Dendritic cell treated with granulocyte-macrophage colony-stimulating factor and Interleukin-4, amounts not matched to agents 40 ng/mL and 50 ng/mL, for 4 days (primary cell): ENCODE data around the gene GNLY.

Source experiments
- H3K27ac Mint-ChIP-seq: one replicate; pipeline ENCODE4 v1.8.0; 2022; ENCODE audit warnings: mild to moderate bottlenecking, mixed read lengths
- H3K27me3 Mint-ChIP-seq: one replicate; pipeline ENCODE4 v1.8.0; 2022; ENCODE audit warnings: mild to moderate bottlenecking, mixed read lengths
- H3K36me3 Mint-ChIP-seq: one replicate; pipeline ENCODE4 v1.8.0; 2022; ENCODE audit warnings: low read depth, mixed read lengths
- H3K4me1 Mint-ChIP-seq: one replicate; pipeline ENCODE4 v1.8.0; 2022; ENCODE audit warnings: low read depth, mixed read lengths
- H3K4me3 Mint-ChIP-seq: one replicate; pipeline ENCODE4 v1.8.0; 2022; ENCODE audit warnings: mild to moderate bottlenecking, moderate library complexity, mixed read lengths
- H3K9me3 Mint-ChIP-seq: one replicate; pipeline ENCODE4 v1.8.0; 2022; ENCODE audit warnings: mixed read lengths
- intact Hi-C: fragments of 100-400 bp; cut with micrococcal nuclease; formaldehyde crosslinking; loops from one replicate; pipeline ENCODE4 v1.15.0; 2022

GNLY gene

GRCh38 chr2:85725451-85725850 is 31.3 kb downstream of the GNLY start:
- Mint-ChIP-seq H3K4me3 (no peak overlapping the region), H3K9me3 (no peaks in the 10 kb centered on the region), H3K4me1 (peaks cover 48% of the 10 kb centered on the region), H3K36me3 (no peaks in the 10 kb centered on the region), H3K27ac (no peak overlapping the region), H3K27me3 (peaks cover 7% of the 10 kb centered on the region)
- intact Hi-C loops: no loop called here

- no peaks in the 10 kb centered on the region for H3K36me3 Mint-ChIP-seq
- no peak overlapping the region for H3K4me3 Mint-ChIP-seq
- intact Hi-C loops: loop anchor here (2.0 kb wide), 1 partner anchor 27 kb away; no protein-coding TSS in a partner anchor
- peaks cover 56% of the 10 kb centered on the region for H3K4me1 Mint-ChIP-seq
- H3K9me3 Mint-ChIP-seq: no peaks in the 10 kb centered on the region
- no peak overlapping the region for H3K27ac Mint-ChIP-seq
- H3K27me3 Mint-ChIP-seq: peaks cover 7% of the 10 kb centered on the region
Observed at GRCh38 chr2:85727798-85728197, 33.6 kb downstream of the GNLY start.

GRCh38 chr2:85728342-85728741 is 34.2 kb downstream of the GNLY start:
- no peaks in the 10 kb centered on the region for H3K36me3 Mint-ChIP-seq
- H3K27me3 Mint-ChIP-seq: peaks cover 7% of the 10 kb centered on the region
- H3K27ac Mint-ChIP-seq: no peak overlapping the region
- H3K9me3 Mint-ChIP-seq: no peaks in the 10 kb centered on the region
- peaks cover 53% of the 10 kb centered on the region for H3K4me1 Mint-ChIP-seq
- intact Hi-C loops: loop anchor here (2.0 kb wide), 1 partner anchor 26 kb away; no protein-coding TSS in a partner anchor
- H3K4me3 Mint-ChIP-seq: no peak overlapping the region

GRCh38 chr2:85728883-85729824 is 35.0 kb downstream of the GNLY start:
- H3K9me3 Mint-ChIP-seq: no peaks in the 10 kb centered on the region
- H3K4me3 Mint-ChIP-seq: no peak overlapping the region
- peaks cover 15% of the 10 kb centered on the region for H3K27me3 Mint-ChIP-seq
- no peaks in the 10 kb centered on the region for H3K36me3 Mint-ChIP-seq
- peaks cover 53% of the 10 kb centered on the region for H3K4me1 Mint-ChIP-seq
- H3K27ac Mint-ChIP-seq: no peak overlapping the region
- intact Hi-C loops: loop anchor here (1.0 to 2.0 kb wide), 2 partner anchors 26 to 85 kb away; no protein-coding TSS in a partner anchor

GRCh38 chr2:85729825-85730510 is 35.8 kb downstream of the GNLY start:
- Mint-ChIP-seq H3K9me3 (no peaks in the 10 kb centered on the region), H3K4me3 (no peak overlapping the region), H3K27me3 (peaks cover 17% of the 10 kb centered on the region), H3K27ac (no peak overlapping the region), H3K4me1 (peaks cover 49% of the 10 kb centered on the region), H3K36me3 (no peaks in the 10 kb centered on the region)
- intact Hi-C loops: loop anchor here (1.0 to 2.0 kb wide), 2 partner anchors 25 to 84 kb away; no protein-coding TSS in a partner anchor

- Mint-ChIP-seq H3K4me1 (peaks cover 43% of the 10 kb centered on the region), H3K36me3 (no peaks in the 10 kb centered on the region), H3K27me3 (peaks cover 17% of the 10 kb centered on the region)
Observed at GRCh38 chr2:85730686-85731230, 36.6 kb downstream of the GNLY start.

GRCh38 chr2:85731606-85732005 is 37.4 kb downstream of the GNLY start:
- intact Hi-C loops: no loop called here
- Mint-ChIP-seq H3K27ac (no peak overlapping the region), H3K36me3 (no peaks in the 10 kb centered on the region), H3K4me1 (peaks cover 44% of the 10 kb centered on the region), H3K4me3 (no peak overlapping the region), H3K9me3 (no peaks in the 10 kb centered on the region), H3K27me3 (peaks cover 18% of the 10 kb centered on the region)

More at GRCh38 chr2:85730686-85731230, 36.6 kb downstream of the GNLY start:
- Mint-ChIP-seq H3K27ac (no peak overlapping the region), H3K4me3 (no peak overlapping the region), H3K9me3 (no peaks in the 10 kb centered on the region)
- intact Hi-C loops: no loop called here

DNA sequence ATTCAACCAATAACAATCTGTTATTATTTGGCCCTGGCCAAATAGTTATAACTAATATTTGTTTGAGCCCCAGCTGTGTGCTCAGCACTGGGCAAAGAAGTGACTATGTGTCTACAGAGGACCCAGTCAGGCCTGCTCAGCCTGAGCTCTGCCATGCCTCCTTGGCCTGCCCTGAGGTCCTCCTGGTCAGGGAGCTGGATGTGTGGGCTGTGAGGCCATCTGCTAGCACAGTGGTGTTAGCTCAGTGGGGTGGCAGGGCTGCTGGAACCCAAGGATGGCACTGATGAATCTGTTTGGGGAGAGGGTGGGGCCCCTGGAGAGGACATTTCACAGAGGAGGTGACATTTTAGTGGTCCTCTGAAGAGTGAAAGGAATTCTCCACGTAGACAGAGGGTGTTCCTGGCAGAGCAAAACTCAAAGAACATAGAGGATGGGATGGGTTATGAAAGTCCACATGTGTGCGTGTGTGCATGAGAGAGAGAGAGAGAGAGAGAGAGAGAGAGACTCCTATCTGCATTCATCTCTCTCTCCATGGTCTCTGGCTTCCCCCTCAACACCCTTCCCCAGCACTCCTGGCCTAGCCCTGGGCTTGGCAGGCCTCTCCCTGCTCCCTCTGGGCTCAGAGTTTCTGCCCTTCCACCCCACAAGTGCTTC is 38.4 kb downstream of the GNLY start:
- Mint-ChIP-seq H3K27me3 (peaks cover 23% of the 10 kb centered on the region), H3K9me3 (no peaks in the 10 kb centered on the region), H3K4me1 (peaks cover 48% of the 10 kb centered on the region), H3K27ac (peak overlapping the region; percentile 42), H3K36me3 (no peaks in the 10 kb centered on the region), H3K4me3 (no peak overlapping the region)
- intact Hi-C loops: no loop called here

DNA sequence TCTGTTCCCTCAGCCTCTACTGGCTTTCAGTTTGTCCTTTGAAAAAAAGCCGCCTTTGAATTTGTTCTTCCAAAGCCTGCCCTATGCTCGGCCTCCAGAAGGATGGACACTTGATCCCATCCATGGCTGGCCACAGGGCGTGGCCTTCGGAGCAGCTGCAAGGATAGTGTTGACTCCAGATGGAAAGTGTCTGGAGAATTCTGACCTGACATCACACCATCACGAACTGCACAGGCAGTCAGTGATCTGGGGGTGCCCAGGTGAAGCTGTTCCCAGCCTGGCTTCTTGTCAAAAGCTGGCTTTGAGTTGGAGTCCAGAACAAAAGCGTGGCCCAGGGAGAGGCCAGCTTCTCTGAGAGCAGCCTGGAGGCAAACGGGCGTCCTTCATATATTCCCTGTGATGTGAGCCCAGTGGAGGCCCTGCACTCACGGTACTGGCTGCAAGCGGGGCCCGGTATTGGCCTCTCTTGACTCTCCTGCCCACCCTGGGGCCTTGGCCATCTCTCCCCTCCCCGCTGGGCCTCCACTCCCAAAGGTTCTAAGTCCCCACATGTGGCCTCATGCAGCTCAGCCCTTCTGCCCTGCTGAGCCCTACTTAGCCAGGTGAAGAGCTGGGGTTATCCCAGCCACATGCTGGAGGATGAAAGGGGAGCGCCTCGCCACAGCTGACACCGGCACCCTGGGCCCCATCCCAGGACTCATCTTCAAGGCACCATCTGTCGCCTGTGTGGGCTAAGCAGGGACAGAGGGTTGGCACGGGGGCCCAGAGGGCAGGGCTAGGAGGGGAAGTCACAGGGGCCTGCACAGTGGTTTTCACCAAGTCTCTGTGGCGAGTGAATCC is 39.2 kb downstream of the GNLY start:
- H3K27me3 Mint-ChIP-seq: peaks cover 26% of the 10 kb centered on the region
- H3K9me3 Mint-ChIP-seq: no peaks in the 10 kb centered on the region
- intact Hi-C loops: no loop called here
- H3K4me3 Mint-ChIP-seq: no peak overlapping the region
- no peaks in the 10 kb centered on the region for H3K36me3 Mint-ChIP-seq
- H3K27ac Mint-ChIP-seq: peak overlapping the region; percentile 42
- peaks cover 40% of the 10 kb centered on the region for H3K4me1 Mint-ChIP-seq

GRCh38 chr2:85734015-85734414 is 39.9 kb downstream of the GNLY start:
- intact Hi-C loops: no loop called here
- Mint-ChIP-seq H3K27me3 (peaks cover 29% of the 10 kb centered on the region), H3K4me3 (no peak overlapping the region), H3K27ac (no peak overlapping the region), H3K36me3 (no peaks in the 10 kb centered on the region), H3K4me1 (peaks cover 34% of the 10 kb centered on the region), H3K9me3 (no peaks in the 10 kb centered on the region)

DNA sequence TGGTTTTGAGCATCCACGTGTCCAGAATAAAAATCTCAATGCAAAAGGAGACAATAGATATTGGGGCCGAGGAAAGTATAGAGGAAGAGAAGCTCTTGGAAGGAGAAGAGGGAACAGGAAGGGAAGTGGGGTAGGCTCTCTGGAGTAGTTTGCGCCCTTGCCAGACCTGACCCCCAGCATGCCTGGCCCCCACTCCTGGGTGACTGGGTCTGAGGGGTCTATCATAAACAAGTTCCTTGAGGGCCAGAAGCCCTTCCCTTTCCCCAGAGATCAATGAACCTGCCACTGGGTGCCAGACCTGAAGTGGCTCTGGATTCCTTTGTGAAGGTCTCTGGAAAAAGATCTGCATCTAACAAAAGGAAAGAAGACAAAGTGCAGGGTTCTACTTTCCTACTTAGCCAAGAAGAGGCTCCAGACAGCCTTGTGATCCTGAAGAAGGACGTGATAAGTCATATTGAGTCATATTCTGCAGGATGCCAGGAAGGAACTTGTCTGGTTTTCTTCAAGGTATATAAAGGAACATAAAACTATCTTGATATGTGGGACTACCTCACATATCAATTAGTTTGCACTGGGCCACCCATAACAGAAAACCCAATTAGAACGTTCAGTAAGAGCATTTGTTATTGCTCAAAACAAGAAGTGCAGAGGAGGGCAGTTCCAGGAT is 40.9 kb downstream of the GNLY start:
- H3K4me3 Mint-ChIP-seq: no peak overlapping the region
- no peaks in the 10 kb centered on the region for H3K9me3 Mint-ChIP-seq
- H3K36me3 Mint-ChIP-seq: no peaks in the 10 kb centered on the region
- H3K27ac Mint-ChIP-seq: no peak overlapping the region
- H3K4me1 Mint-ChIP-seq: peaks cover 29% of the 10 kb centered on the region
- intact Hi-C loops: no loop called here
- H3K27me3 Mint-ChIP-seq: peaks cover 29% of the 10 kb centered on the region

GRCh38 chr2:85735691-85736090 is 41.5 kb downstream of the GNLY start:
- Mint-ChIP-seq H3K27me3 (peaks cover 34% of the 10 kb centered on the region), H3K4me1 (peaks cover 29% of the 10 kb centered on the region), H3K4me3 (no peak overlapping the region), H3K27ac (no peak overlapping the region), H3K9me3 (no peaks in the 10 kb centered on the region), H3K36me3 (no peaks in the 10 kb centered on the region)
- intact Hi-C loops: no loop called here
